MCF 10A (cell line): Measurements from ENCODE around the gene IGDCC3. TPM values are rescaled to one million over a fixed set of nuclear protein-coding genes. Genes with fewer than 3 reads are reported as not detected.

ENCODE experiments used
- BruUV-seq: library from RNA; stranded (reverse); fragments of 400-500 nt; replicated peaks from 2 replicates; lab custom pipeline; 2021; lab: Mats Ljungman, UMichigan
- CTCF ChIA-PET: fragments of 300-600 bp; sonication (Branson Sonifier 250); formaldehyde crosslinking; extraction: SDS; loops from one replicate; lab custom pipeline; 2021; ENCODE audit warnings: antibody characterized with exemption, inconsistent platforms; lab: Yijun Ruan, JAX
- POLR2A ChIA-PET: fragments of 300-600, 350-650 bp; sonication (Branson Sonifier 250); formaldehyde crosslinking; extraction: SDS; loops from one replicate; lab custom pipeline; 2020; ENCODE audit warnings: antibody characterized with exemption, inconsistent platforms; lab: Yijun Ruan, JAX
- DNase-seq: peaks from one replicate; pipeline ENCODE4 v3.0.0-alpha.2; 2018; ENCODE audit not compliant: unreplicated experiment
- H3K27ac Mint-ChIP-seq: one replicate; pipeline ENCODE4 v1.8.0; 2022; ENCODE audit warnings: mild to moderate bottlenecking, low read depth, mixed read lengths; ENCODE audit not compliant: unreplicated experiment
- H3K27me3 Mint-ChIP-seq: one replicate; pipeline ENCODE4 v1.8.0; 2022; ENCODE audit warnings: mixed read lengths; ENCODE audit not compliant: insufficient read depth, unreplicated experiment
- H3K36me3 Mint-ChIP-seq: one replicate; pipeline ENCODE4 v1.8.0; 2022; ENCODE audit warnings: mild to moderate bottlenecking, moderate library complexity, mixed read lengths; ENCODE audit not compliant: insufficient read depth, unreplicated experiment
- H3K4me1 Mint-ChIP-seq: one replicate; pipeline ENCODE4 v1.8.0; 2022; ENCODE audit warnings: mixed read lengths; ENCODE audit not compliant: insufficient read depth, unreplicated experiment
- H3K4me3 Mint-ChIP-seq: one replicate; pipeline ENCODE4 v1.8.0; 2022; ENCODE audit warnings: mild to moderate bottlenecking, moderate library complexity, mixed read lengths; ENCODE audit not compliant: unreplicated experiment
- H3K9me3 Mint-ChIP-seq: one replicate; pipeline ENCODE4 v1.8.0; 2022; ENCODE audit warnings: mixed read lengths; ENCODE audit not compliant: unreplicated experiment
- CTCF ChIP-seq: fragments of 200-600 bp; IDR thresholded peaks from one replicate; pipeline ENCODE4 v1.8.0; 2022; ENCODE audit warnings: antibody characterized with exemption, mild to moderate bottlenecking; ENCODE audit not compliant: unreplicated experiment
- intact Hi-C: fragments of 100-400 bp; cut with micrococcal nuclease; formaldehyde crosslinking; loops from 2 replicates; pipeline ENCODE4 v1.14.1; 2022
- total RNA-seq: library from RNA; stranded (reverse); gene quantifications from 2 replicates; pipeline ENCODE4 v1.2.3, GENCODE V29; 2022

Gene IGDCC3
- total RNA-seq, 1 experiment from 2014 or later: not detected

GRCh38 chr15:65396965-65397317 lies 19.1 kb upstream of the IGDCC3 start:
- DNase-seq: no peak
- intact Hi-C loops: no loop called here
- BruUV-seq: no TSS peak
- H3K36me3 Mint-ChIP-seq: peaks cover 5% of the 10 kb centered on the region
- no peak for TF ChIP-seq CTCF
- H3K27me3 Mint-ChIP-seq: peaks cover 42% of the 10 kb centered on the region
- ChIA-PET POLR2A (no interaction called here), CTCF (interaction anchor here (0.6 to 6.0 kb wide), 2 partner anchors 10 to 1331 kb away, joined by 3 to 34 read pairs; no protein-coding TSS in a partner anchor)
- H3K27ac Mint-ChIP-seq: no peak overlapping the region
- no peak overlapping the region for H3K4me3 Mint-ChIP-seq
- H3K4me1 Mint-ChIP-seq: no peaks in the 10 kb centered on the region
- H3K9me3 Mint-ChIP-seq: no peaks in the 10 kb centered on the region

DNA sequence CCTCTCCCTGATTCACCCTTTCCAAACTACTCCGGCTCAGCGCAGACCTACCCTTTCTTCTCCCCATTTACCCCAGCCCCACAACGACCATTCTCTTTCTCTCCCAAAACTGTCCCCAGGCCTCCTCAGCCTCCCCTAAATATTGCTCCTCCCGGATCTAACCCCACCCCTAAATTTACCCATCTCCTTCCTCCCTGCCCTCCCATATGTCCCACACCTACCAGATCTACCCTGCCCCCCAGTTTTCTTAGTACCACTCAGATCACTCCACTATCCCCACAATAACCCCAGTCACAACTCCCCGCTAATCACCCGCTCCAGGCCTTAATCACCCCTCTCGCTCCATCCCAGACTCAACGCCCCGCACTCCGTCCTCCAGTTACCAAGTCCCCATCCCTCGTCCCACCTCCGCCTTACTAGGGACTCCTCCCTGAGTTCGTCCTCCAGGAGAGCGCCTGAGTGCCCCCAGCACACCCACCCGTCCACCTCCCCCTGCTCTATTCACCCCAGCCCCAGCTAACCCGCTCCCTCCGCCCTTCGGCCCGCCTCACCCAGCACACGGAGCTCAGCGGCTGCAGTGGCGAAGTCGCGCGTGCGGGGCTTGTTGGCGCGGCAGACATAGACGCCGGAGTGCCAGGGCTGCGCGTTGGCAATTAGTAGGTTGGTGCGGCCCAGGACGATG lies 18.6 kb upstream of the IGDCC3 start:
- H3K27ac Mint-ChIP-seq: no peak overlapping the region
- no peak for DNase-seq
- H3K4me1 Mint-ChIP-seq: no peaks in the 10 kb centered on the region
- POLR2A ChIA-PET: no interaction called here
- no peak for TF ChIP-seq CTCF
- CTCF ChIA-PET: interaction anchor here (0.6 to 6.0 kb wide), 3 partner anchors 10 to 1331 kb away, joined by 3 to 34 read pairs (median 12); no protein-coding TSS in a partner anchor
- no peaks in the 10 kb centered on the region for H3K9me3 Mint-ChIP-seq
- peaks cover 5% of the 10 kb centered on the region for H3K36me3 Mint-ChIP-seq
- BruUV-seq: no TSS peak
- no peak overlapping the region for H3K4me3 Mint-ChIP-seq
- H3K27me3 Mint-ChIP-seq: peaks cover 47% of the 10 kb centered on the region
- intact Hi-C loops: no loop called here

GRCh38 chr15:65395567-65396202 lies 17.9 kb upstream of the IGDCC3 start:
- Mint-ChIP-seq H3K27me3 (peaks cover 52% of the 10 kb centered on the region), H3K9me3 (no peaks in the 10 kb centered on the region), H3K36me3 (peaks cover 5% of the 10 kb centered on the region), H3K27ac (no peak overlapping the region), H3K4me1 (no peaks in the 10 kb centered on the region), H3K4me3 (no peak overlapping the region)
- TF ChIP-seq CTCF: no peak
- intact Hi-C loops: no loop called here
- no TSS peak for BruUV-seq
- no peak for DNase-seq
- ChIA-PET POLR2A (no interaction called here), CTCF (interaction anchor here (1.3 to 2.2 kb wide), 3 partner anchors 11 to 77 kb away, joined by 3 to 13 read pairs (median 12); no protein-coding TSS in a partner anchor)

GRCh38 chr15:65394936-65395335 lies 17.1 kb upstream of the IGDCC3 start:
- peaks cover 5% of the 10 kb centered on the region for H3K36me3 Mint-ChIP-seq
- no peak for DNase-seq
- TF ChIP-seq CTCF: no peak
- peaks cover 60% of the 10 kb centered on the region for H3K27me3 Mint-ChIP-seq
- intact Hi-C loops: no loop called here
- no peaks in the 10 kb centered on the region for H3K4me1 Mint-ChIP-seq
- POLR2A ChIA-PET: no interaction called here
- H3K27ac Mint-ChIP-seq: no peak overlapping the region
- no peak overlapping the region for H3K4me3 Mint-ChIP-seq
- CTCF ChIA-PET: interaction anchor here (1.3 to 2.2 kb wide), 3 partner anchors 10 to 76 kb away, joined by 3 to 13 read pairs (median 12); no protein-coding TSS in a partner anchor
- no TSS peak for BruUV-seq
- no peaks in the 10 kb centered on the region for H3K9me3 Mint-ChIP-seq
